Omental fat pad (tissue), 4 donors: ENCODE data around the gene FEZ2. TPM values are rescaled to one million over a fixed set of nuclear protein-coding genes. Genes with fewer than 3 reads are reported as not detected.

ENCODE experiments used
- ATAC-seq: fragments of 150-250 bp; one replicate; pipeline ENCODE4 v1.9.1; 2016; ENCODE audit warnings: mild to moderate bottlenecking, moderate library complexity; ENCODE audit not compliant: low FRiP score
- DNase-seq: peaks from one replicate; pipeline ENCODE4 v3.0.0-alpha.2; 2019; ENCODE audit warnings: low spot score
- total RNA-seq, 4 donors: library from RNA; depleted of rRNA; stranded (reverse); fragments of >200 nt; gene quantifications; one replicate each; pipeline ENCODE4 v1.1.0, GENCODE V29; 2016
- TF ChIP-seq, protein P1 (sequence below), 3 donors: fragments of 450-650 bp; IDR thresholded peaks; one replicate each; pipeline ENCODE4 v1.5.1; 2016 to 2017; ENCODE audit warnings: antibody characterized with exemption in 3 of 3, mild to moderate bottlenecking in 3 of 3, moderate library complexity in 2 of 3

FEZ2 gene
- total RNA-seq, 4 donors from 2014 or later = 41.9 to 64.0 (median 55.9) TPM

DNA sequence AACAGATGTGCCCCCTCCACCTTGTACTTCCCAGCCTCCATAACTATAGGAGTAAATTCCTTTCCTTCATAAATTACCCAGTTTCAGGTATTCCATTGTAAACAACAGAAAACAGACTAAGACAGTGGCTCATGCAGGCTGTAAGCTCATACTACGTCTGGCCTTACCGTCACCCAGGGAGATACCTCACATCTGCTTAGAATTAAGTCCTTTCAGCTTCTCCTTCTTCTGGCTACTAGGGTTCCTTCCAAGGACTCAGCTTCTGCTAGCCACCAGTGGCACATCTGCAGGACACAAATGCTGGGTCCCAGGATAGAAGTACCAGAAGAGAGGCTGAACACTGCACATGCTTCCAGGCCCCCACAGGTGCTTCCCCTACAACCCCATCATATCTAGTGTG lies 22.4 kb upstream of the FEZ2 start:
- DNase-seq = no peak
- no peak for ATAC-seq

DNA sequence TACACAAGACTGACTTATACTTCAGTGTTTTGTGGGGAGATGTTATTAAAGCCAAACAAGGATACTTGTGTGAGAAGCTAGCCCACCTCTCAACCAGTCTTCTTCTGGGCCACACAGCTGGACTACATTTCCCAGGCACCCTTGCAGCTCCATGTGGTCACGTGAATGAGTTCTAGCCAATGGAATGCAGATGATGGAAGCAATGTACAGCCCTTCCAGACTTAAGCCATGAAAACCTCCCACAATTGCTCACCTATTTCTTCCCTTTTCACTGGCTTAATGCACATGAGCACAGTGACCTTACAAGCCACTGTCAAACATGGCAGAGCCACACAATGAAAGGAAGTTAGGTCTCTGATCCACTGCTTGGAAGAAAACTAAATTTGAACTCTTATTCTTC lies 20.4 kb upstream of the FEZ2 start:
- DNase-seq (no peak), ATAC-seq (no peak)
- TF ChIP-seq, protein P1, sequence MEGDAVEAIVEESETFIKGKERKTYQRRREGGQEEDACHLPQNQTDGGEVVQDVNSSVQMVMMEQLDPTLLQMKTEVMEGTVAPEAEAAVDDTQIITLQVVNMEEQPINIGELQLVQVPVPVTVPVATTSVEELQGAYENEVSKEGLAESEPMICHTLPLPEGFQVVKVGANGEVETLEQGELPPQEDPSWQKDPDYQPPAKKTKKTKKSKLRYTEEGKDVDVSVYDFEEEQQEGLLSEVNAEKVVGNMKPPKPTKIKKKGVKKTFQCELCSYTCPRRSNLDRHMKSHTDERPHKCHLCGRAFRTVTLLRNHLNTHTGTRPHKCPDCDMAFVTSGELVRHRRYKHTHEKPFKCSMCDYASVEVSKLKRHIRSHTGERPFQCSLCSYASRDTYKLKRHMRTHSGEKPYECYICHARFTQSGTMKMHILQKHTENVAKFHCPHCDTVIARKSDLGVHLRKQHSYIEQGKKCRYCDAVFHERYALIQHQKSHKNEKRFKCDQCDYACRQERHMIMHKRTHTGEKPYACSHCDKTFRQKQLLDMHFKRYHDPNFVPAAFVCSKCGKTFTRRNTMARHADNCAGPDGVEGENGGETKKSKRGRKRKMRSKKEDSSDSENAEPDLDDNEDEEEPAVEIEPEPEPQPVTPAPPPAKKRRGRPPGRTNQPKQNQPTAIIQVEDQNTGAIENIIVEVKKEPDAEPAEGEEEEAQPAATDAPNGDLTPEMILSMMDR (IDR thresholded peaks at IDR 0.05) = no peak

More for the DNA sequence above, 22.4 kb upstream of the FEZ2 start:
- TF ChIP-seq, protein P1 (IDR thresholded peaks at IDR 0.05) = no peak

DNA sequence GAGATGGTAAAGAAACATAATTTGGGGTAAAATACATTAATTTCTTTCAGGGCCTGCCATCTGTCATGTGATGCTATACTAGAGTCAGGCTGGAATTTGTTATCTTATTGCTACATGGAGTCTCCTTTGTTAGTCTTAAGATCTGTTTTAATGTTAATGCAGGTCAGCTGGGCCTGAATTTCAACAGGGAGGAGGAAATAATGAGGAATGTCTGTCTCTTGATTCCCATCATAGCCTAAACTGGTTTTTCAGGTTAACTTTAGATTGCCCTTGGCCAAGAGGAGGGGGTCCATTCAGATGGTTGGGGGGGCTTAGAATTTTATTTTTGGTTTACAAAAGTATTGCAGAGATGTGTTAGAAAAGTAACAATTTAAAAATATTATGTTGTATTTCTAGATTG lies 19.0 kb upstream of the FEZ2 start:
- DNase-seq = no peak
- TF ChIP-seq, protein P1 (IDR thresholded peaks at IDR 0.05) = no peak
- no peak for ATAC-seq

DNA sequence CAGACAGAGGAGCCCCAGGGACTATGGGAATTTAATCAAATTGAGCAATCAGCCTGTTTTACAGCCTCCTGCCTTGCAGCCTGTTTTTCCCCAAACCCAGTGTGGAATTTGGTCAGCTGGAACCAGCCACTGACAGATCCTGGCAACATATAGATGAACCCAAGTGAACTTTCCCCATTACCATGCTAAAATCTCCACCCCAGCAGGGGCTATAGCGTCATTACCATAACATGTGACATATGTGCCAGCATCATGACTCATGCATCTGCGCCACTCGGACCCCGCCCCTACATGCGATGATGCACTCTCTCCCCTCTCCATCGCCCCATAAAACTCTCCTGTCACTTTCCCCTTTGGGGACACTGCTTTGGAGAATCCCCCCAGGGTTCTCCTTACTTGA lies 17.3 kb upstream of the FEZ2 start:
- TF ChIP-seq, protein P1 (IDR thresholded peaks at IDR 0.05) = no peak
- ATAC-seq = no peak
- DNase-seq = no peak

DNA sequence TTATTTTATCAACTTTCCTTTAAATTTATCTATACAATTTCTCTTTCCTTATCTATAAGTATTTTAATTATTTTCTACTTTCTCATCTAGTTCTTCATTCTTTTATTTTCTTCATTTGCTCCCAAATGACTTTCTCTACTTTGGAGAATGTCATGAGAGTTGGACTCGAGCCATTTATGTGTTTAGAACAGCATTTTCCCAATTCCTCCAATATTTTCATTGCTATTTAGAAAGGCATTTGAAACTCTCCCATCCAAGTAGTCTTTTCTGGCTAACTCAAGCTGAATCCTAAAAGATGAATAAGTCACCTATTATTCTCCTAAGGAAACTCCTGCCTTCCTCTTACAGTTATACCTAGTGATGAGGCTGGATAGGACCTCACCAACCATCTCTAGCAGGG lies 15.8 kb upstream of the FEZ2 start:
- ATAC-seq (no peak), DNase-seq (no peak)
- TF ChIP-seq, protein P1 (IDR thresholded peaks at IDR 0.05) = no peak

DNA sequence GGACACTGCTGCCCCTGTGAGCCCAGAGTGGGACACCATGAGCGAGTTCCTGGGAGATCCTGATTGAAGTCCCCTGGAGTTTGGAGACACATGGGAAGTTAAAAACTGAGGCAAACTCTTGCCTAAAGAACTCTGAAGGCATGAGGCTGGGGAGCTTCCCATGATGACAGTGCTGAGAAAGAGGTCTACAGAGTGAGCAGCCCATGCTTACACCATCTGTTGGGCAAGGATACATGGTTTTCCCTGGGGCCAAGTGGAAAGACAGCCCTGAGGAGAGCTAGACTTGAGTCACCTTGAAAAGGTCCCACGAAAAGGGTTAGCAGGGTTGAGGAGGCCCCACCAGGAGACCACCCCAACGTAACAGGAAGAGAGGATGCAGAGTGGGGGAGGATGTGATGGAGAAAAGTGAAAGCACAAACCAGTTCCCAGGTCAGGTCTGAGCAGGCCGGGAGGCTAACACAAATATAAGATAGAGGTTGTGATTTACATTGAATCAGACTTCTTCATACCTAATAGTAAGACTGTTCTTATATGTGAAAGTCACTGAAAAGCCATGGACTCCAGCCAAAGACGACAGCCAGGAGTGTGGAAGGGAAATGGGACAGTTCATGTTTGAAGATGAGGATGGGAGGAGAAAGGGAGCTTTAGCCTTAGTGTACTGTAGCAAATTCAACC lies 13.5 kb upstream of the FEZ2 start:
- ATAC-seq = no peak
- TF ChIP-seq, protein P1 (IDR thresholded peaks at IDR 0.05) = no peak
- DNase-seq = no peak

DNA sequence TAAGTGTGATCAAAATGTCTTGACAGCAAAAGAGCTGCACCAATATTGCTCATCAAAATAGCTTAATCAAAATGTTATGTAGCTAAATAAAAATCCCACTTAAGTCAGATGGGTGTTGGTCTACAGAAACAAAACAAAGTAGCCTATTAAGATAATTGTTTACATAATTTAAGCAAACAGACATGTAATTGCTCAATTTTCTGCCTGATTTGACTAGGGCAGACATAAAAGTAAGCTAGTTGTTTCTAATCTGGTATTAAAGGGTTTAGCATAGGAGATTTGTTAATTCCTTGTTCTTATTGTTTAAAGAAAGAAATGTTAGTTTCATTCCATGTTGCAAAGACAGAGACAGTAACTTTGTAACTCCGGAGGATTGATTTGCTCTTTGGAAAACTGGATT lies 11.5 kb upstream of the FEZ2 start:
- TF ChIP-seq, protein P1 (IDR thresholded peaks at IDR 0.05) = no peak
- DNase-seq = no peak
- no peak for ATAC-seq
